Subcutaneous abdominal adipose tissue (tissue), 5 donors: Measurements from ENCODE around the gene MITF.

Source experiments
- H3K27ac ChIP-seq: one replicate; pipeline ENCODE4 v1.7.0; 2013; ENCODE audit warnings: low read depth, mild to moderate bottlenecking, inconsistent platforms, low read length, moderate library complexity
- H3K27me3 ChIP-seq, 5 donors: one replicate each; pipeline ENCODE4 v1.7.0; 2013; ENCODE audit warnings: low read length in 5 of 5, inconsistent platforms in 1 of 5; ENCODE audit not compliant: control insufficient read depth in 5 of 5, insufficient read depth in 4 of 5
- H3K36me3 ChIP-seq, 5 donors: one replicate each; pipeline ENCODE4 v1.7.0; 2013; ENCODE audit warnings: low read length in 5 of 5; ENCODE audit not compliant: control insufficient read depth in 5 of 5, insufficient read depth in 5 of 5
- H3K4me1 ChIP-seq, 5 donors: one replicate each; pipeline ENCODE4 v1.7.0; 2013; ENCODE audit warnings: low read length in 5 of 5, mild to moderate bottlenecking in 3 of 5, moderate library complexity in 1 of 5; ENCODE audit not compliant: control insufficient read depth in 5 of 5, insufficient read depth in 5 of 5
- H3K4me3 ChIP-seq, 5 donors: one replicate each; pipeline ENCODE4 v1.7.0; 2013; ENCODE audit warnings: low read length in 5 of 5, low read depth in 1 of 5
- H3K9ac ChIP-seq, 5 donors: one replicate each; pipeline ENCODE4 v1.7.0; 2013; ENCODE audit warnings: low read length in 5 of 5, mild to moderate bottlenecking in 4 of 5, moderate library complexity in 3 of 5
- H3K9me3 ChIP-seq, 5 donors: one replicate each; pipeline ENCODE4 v1.7.0; 2013; ENCODE audit warnings: low read length in 5 of 5; ENCODE audit not compliant: control insufficient read depth in 5 of 5
- donor health status: healthy.
- donor health status: healthy.
- donor health status: healthy.
- donor health status: healthy.
- donor health status: healthy.

MITF gene

GRCh38 chr3:69948246-69948862, 209.1 kb downstream of the MITF start:
- peaks cover 0 to 19% (median 18%) of the 10 kb centered on the region in 5 donors for H3K36me3 ChIP-seq
- H3K9ac ChIP-seq: no peak overlapping the region
- no peak overlapping the region for H3K4me3 ChIP-seq
- no peaks in the 10 kb centered on the region for H3K9me3 ChIP-seq
- no peak overlapping the region for H3K27ac ChIP-seq
- H3K4me1 ChIP-seq: peaks cover 0 to 4% (median 3%) of the 10 kb centered on the region in 5 donors
- no peaks in the 10 kb centered on the region for H3K27me3 ChIP-seq

- H3K9ac ChIP-seq: no peak overlapping the region
- peaks cover 0 to 4% (median 3%) of the 10 kb centered on the region in 5 donors for H3K4me1 ChIP-seq
- H3K4me3 ChIP-seq: no peak overlapping the region
- H3K36me3 ChIP-seq: peaks cover 0 to 24% (median 18%) of the 10 kb centered on the region in 5 donors
- no peaks in the 10 kb centered on the region for H3K27me3 ChIP-seq
- H3K27ac ChIP-seq: no peak overlapping the region
- no peaks in the 10 kb centered on the region for H3K9me3 ChIP-seq
Observed at GRCh38 chr3:69951616-69952015, 212.4 kb downstream of the MITF start.

GRCh38 chr3:69959581-69959980, 220.3 kb downstream of the MITF start:
- Histone ChIP-seq H3K4me1 (no peaks in the 10 kb centered on the region), H3K36me3 (peaks cover 13 to 41% (median 30%) of the 10 kb centered on the region in 5 donors), H3K27me3 (no peaks in the 10 kb centered on the region), H3K9ac (no peak overlapping the region), H3K9me3 (no peaks in the 10 kb centered on the region), H3K4me3 (no peak overlapping the region), H3K27ac (no peak overlapping the region)

GRCh38 chr3:69961706-69962439, 222.6 kb downstream of the MITF start:
- peaks cover 18 to 42% (median 35%) of the 10 kb centered on the region in 5 donors for H3K36me3 ChIP-seq
- H3K9ac ChIP-seq: no peak overlapping the region

GRCh38 chr3:69963643-69964042, 224.4 kb downstream of the MITF start:
- Histone ChIP-seq H3K4me1 (no peaks in the 10 kb centered on the region), H3K27ac (no peak overlapping the region), H3K36me3 (peaks cover 18 to 35% (median 33%) of the 10 kb centered on the region in 5 donors), H3K27me3 (no peaks in the 10 kb centered on the region), H3K9ac (no peak overlapping the region), H3K9me3 (no peaks in the 10 kb centered on the region), H3K4me3 (no peak overlapping the region)

More at GRCh38 chr3:69961706-69962439, 222.6 kb downstream of the MITF start:
- no peak overlapping the region for H3K27ac ChIP-seq
- H3K9me3 ChIP-seq: no peaks in the 10 kb centered on the region
- no peak overlapping the region for H3K4me3 ChIP-seq
- H3K4me1 ChIP-seq: no peaks in the 10 kb centered on the region
- no peaks in the 10 kb centered on the region for H3K27me3 ChIP-seq

- peaks cover 7 to 17% (median 14%) of the 10 kb centered on the region in 5 donors for H3K36me3 ChIP-seq
- H3K27me3 ChIP-seq: no peaks in the 10 kb centered on the region
- H3K9ac ChIP-seq: no peak overlapping the region
- H3K27ac ChIP-seq: no peak overlapping the region
- no peaks in the 10 kb centered on the region for H3K9me3 ChIP-seq
- no peak overlapping the region for H3K4me3 ChIP-seq
- H3K4me1 ChIP-seq: no peaks in the 10 kb centered on the region
Observed at GRCh38 chr3:69967156-69967555, 227.9 kb downstream of the MITF start.

GRCh38 chr3:69970827-69971226, 231.6 kb downstream of the MITF start:
- Histone ChIP-seq H3K4me3 (no peak overlapping the region), H3K27me3 (no peaks in the 10 kb centered on the region), H3K36me3 (peaks cover 0 to 4% (median 0%) of the 10 kb centered on the region in 5 donors), H3K9me3 (no peaks in the 10 kb centered on the region), H3K9ac (no peak overlapping the region), H3K4me1 (no peaks in the 10 kb centered on the region), H3K27ac (no peak overlapping the region)

GRCh38 chr3:69972672-69973071, 233.4 kb downstream of the MITF start:
- H3K4me3 ChIP-seq: no peak overlapping the region
- no peaks in the 10 kb centered on the region for H3K4me1 ChIP-seq
- no peaks in the 10 kb centered on the region for H3K36me3 ChIP-seq
- H3K9ac ChIP-seq: no peak overlapping the region
- H3K27me3 ChIP-seq: no peaks in the 10 kb centered on the region
- H3K9me3 ChIP-seq: peaks cover 0 to 5% (median 3%) of the 10 kb centered on the region in 5 donors
- no peak overlapping the region for H3K27ac ChIP-seq

GRCh38 chr3:69976021-69976420, 236.8 kb downstream of the MITF start:
- Histone ChIP-seq H3K36me3 (no peaks in the 10 kb centered on the region), H3K4me3 (no peak overlapping the region), H3K27ac (no peak overlapping the region), H3K9ac (no peak overlapping the region), H3K27me3 (no peaks in the 10 kb centered on the region), H3K9me3 (peaks cover 2 to 19% (median 10%) of the 10 kb centered on the region in 5 donors), H3K4me1 (no peaks in the 10 kb centered on the region)

GRCh38 chr3:69983546-69984265, 244.4 kb downstream of the MITF start:
- Histone ChIP-seq H3K4me3 (no peak overlapping the region), H3K9ac (no peak overlapping the region), H3K27me3 (no peaks in the 10 kb centered on the region), H3K27ac (no peak overlapping the region), H3K4me1 (no peaks in the 10 kb centered on the region), H3K9me3 (peaks cover 2 to 11% (median 3%) of the 10 kb centered on the region in 5 donors), H3K36me3 (no peaks in the 10 kb centered on the region)
